ENCODE measurements around the gene DOK5. TPM values are rescaled to one million over a fixed set of nuclear protein-coding genes. Genes with fewer than 3 reads are reported as not detected.

Gene DOK5
- total and polyA plus RNA-seq, 10 of the 15 experiments (the other 5 are each of a cell fraction or from before 2014, with no cell fraction given): 0.03 TPM; not detected in 9

GRCh38 chr20:54585217-54585616 lies 109.8 kb downstream of the DOK5 start:
- ChIA-PET SMC1A (ENCODE audit: uncharacterized antibody, unreplicated experiment) (no interaction called here), CTCF (no interaction called here), RAD21 (ENCODE audit: unreplicated experiment) (no interaction called here), POLR2A (no interaction called here)
- no peaks in the 10 kb centered on the region for H3K36me3 ChIP-seq (ENCODE audit: control insufficient read depth in 2 of 2, insufficient read depth in 2 of 2, low read length in 1 of 2)
- ATAC-seq: no peak
- no peak for TF ChIP-seq NFIC (IDR thresholded peaks at IDR 0.05; ENCODE audit: low read depth, low read length)
- TF ChIP-seq ESRRA (IDR thresholded peaks at IDR 0.05; ENCODE audit: low read length): no peak
- no peak for TF ChIP-seq PAX5 (IDR thresholded peaks at IDR 0.05; ENCODE audit: borderline replicate concordance, low read depth, low read length)
- no peak for TF ChIP-seq MXI1 (IDR thresholded peaks at IDR 0.05; ENCODE audit: low read depth, low read length)
- no peak for TF ChIP-seq KAT2A (conservative IDR thresholded peaks at IDR 0.05; ENCODE audit: control insufficient read depth, low read depth, low read length)
- no peak for TF ChIP-seq MYC (IDR thresholded peaks at IDR 0.05; ENCODE audit: insufficient read depth, insufficient read length, insufficient replicate concordance, low read length, severe bottlenecking)
- TF ChIP-seq CBX3 (IDR thresholded peaks at IDR 0.05; ENCODE audit: borderline replicate concordance, low read depth): no peak
- no peak for TF ChIP-seq BHLHE40 (IDR thresholded peaks at IDR 0.05; ENCODE audit: borderline replicate concordance in 1 of 2, low read depth in 2 of 2, low read length in 1 of 2)
- TF ChIP-seq NFYA (IDR thresholded peaks at IDR 0.05; ENCODE audit: borderline replicate concordance, low read depth, low read length): no peak
- TF ChIP-seq MEF2B (IDR thresholded peaks at IDR 0.05; ENCODE audit: partially characterized antibody, poor library complexity, severe bottlenecking): no peak
- no peak for TF ChIP-seq BCLAF1 (IDR thresholded peaks at IDR 0.05)
- no peak for TF ChIP-seq E4F1 (IDR thresholded peaks at IDR 0.05; ENCODE audit: borderline replicate concordance, partially characterized antibody)
- TF ChIP-seq ZNF24 (IDR thresholded peaks at IDR 0.05): no peak
- TF ChIP-seq MTA2 (IDR thresholded peaks at IDR 0.05; ENCODE audit: low read depth): no peak
- no peak for TF ChIP-seq NR2C2 (IDR thresholded peaks at IDR 0.05; ENCODE audit: borderline replicate concordance, control insufficient read depth, insufficient read length, low read depth)
- no peak for TF ChIP-seq SREBF2 (IDR thresholded peaks at IDR 0.05; ENCODE audit: low read length)
- H3K9ac ChIP-seq (ENCODE audit: control insufficient read depth, insufficient read depth, low read length): no peak overlapping the region
- H3K4me3 ChIP-seq: no peak overlapping the region
- no peak for FAIRE-seq
- H3K4me2 ChIP-seq (ENCODE audit: control insufficient read depth, insufficient read depth): no peak overlapping the region
- H4K20me1 ChIP-seq (ENCODE audit: control insufficient read depth, insufficient read depth): no peaks in the 10 kb centered on the region
- no peak overlapping the region for H3K27ac ChIP-seq (ENCODE audit: control insufficient read depth, insufficient read depth)
- no peak overlapping the region for H2AFZ ChIP-seq (ENCODE audit: control insufficient read depth, low read depth, low read length)
- no peaks in the 10 kb centered on the region for H3K27me3 ChIP-seq (replicated peaks in 1 of 2; ENCODE audit: control insufficient read depth in 2 of 2, insufficient read depth in 2 of 2, low read length in 1 of 2)
- H3K4me1 ChIP-seq (ENCODE audit: control insufficient read depth, insufficient read depth, low read length): no peaks in the 10 kb centered on the region
- DNase-seq (ENCODE audit: low read depth, low spot score): no peak
- intact Hi-C loops (cut with micrococcal nuclease; ENCODE audit: unreplicated experiment): no loop called here
- in situ Hi-C loops (cut with MboI): no loop called here
- H3K9me3 ChIP-seq (replicated peaks; ENCODE audit: control insufficient read depth, insufficient read depth, low read length): no peaks in the 10 kb centered on the region
- 2% methylated on average over 3 of the region's 3 CpGs for WGBS (ENCODE audit: insufficient coverage, insufficient replicate concordance, low lambda C conversion rate, missing lambda C conversion rate)
- H3K79me2 ChIP-seq (ENCODE audit: control insufficient read depth, insufficient read depth, low read length): no peaks in the 10 kb centered on the region
- no TSS peak for BruUV-seq (replicated peaks)
